ENCODE data around the gene MAGI2. TPM values are rescaled to one million over a fixed set of nuclear protein-coding genes. Genes with fewer than 3 reads are reported as not detected.

The MAGI2 gene
- total and polyA plus RNA-seq, 8 donors: 1.3 to 4.0 (median 2.0) TPM

- ATAC-seq (no peak), DNase-seq (no peak), FAIRE-seq (no peak)
- WGBS, 2 donors: 84 to 89% methylated on average over 4 of the region's 4 CpGs
- Histone ChIP-seq H3K27ac (no peak overlapping the region), H3K4me3 (no peak overlapping the region), H3K27me3 (no peaks in the 10 kb centered on the region), H3K9me3 (no peaks in the 10 kb centered on the region), H3K4me1 (no peaks in the 10 kb centered on the region), H3K36me3 (no peaks in the 10 kb centered on the region)
- intact Hi-C loops (cut with DNase I): no loop called here
- TF ChIP-seq, protein P1, sequence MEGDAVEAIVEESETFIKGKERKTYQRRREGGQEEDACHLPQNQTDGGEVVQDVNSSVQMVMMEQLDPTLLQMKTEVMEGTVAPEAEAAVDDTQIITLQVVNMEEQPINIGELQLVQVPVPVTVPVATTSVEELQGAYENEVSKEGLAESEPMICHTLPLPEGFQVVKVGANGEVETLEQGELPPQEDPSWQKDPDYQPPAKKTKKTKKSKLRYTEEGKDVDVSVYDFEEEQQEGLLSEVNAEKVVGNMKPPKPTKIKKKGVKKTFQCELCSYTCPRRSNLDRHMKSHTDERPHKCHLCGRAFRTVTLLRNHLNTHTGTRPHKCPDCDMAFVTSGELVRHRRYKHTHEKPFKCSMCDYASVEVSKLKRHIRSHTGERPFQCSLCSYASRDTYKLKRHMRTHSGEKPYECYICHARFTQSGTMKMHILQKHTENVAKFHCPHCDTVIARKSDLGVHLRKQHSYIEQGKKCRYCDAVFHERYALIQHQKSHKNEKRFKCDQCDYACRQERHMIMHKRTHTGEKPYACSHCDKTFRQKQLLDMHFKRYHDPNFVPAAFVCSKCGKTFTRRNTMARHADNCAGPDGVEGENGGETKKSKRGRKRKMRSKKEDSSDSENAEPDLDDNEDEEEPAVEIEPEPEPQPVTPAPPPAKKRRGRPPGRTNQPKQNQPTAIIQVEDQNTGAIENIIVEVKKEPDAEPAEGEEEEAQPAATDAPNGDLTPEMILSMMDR (IDR thresholded peaks at IDR 0.05): no peak
Observed at GRCh38 chr7:78066599-78066998, 1386.9 kb downstream of the MAGI2 start.

DNA sequence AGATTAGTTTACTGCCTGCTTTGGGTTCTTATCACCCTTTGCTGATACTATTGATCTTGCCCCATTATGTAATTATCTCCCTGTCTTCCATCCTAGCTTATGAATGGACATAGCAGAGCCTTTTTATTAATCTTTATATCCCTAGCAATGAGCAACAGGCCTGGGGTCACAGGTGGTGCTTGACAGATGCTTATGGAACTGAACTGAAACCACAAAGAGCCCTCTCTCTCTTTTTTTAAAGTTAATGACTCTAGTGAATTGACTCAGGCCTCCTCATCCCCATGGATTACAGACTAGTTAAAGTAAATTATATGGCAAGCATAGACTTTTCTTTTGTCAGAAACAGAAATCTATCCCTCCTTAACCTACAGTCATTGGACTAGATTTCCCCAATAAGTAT is 1389.7 kb downstream of the MAGI2 start:
- Histone ChIP-seq H3K27me3 (no peaks in the 10 kb centered on the region), H3K36me3 (no peaks in the 10 kb centered on the region), H3K4me3 (no peak overlapping the region), H3K4me1 (no peaks in the 10 kb centered on the region), H3K27ac (no peak overlapping the region), H3K9me3 (no peaks in the 10 kb centered on the region)
- TF ChIP-seq, protein P1 (IDR thresholded peaks at IDR 0.05): no peak
- ATAC-seq (no peak), DNase-seq (no peak), FAIRE-seq (no peak)
- intact Hi-C loops (cut with DNase I): no loop called here

GRCh38 chr7:78062214-78062613 is 1391.3 kb downstream of the MAGI2 start:
- TF ChIP-seq, protein P1 (IDR thresholded peaks at IDR 0.05): no peak
- Histone ChIP-seq H3K4me1 (no peaks in the 10 kb centered on the region), H3K36me3 (no peaks in the 10 kb centered on the region), H3K9me3 (no peaks in the 10 kb centered on the region), H3K4me3 (no peak overlapping the region), H3K27ac (no peak overlapping the region), H3K27me3 (no peaks in the 10 kb centered on the region)
- 89 to 90% methylated on average over 3 of the region's 3 CpGs for WGBS, 2 donors
- intact Hi-C loops (cut with DNase I): no loop called here
- no peak for ATAC-seq
- DNase-seq: no peak
- no peak for FAIRE-seq

- Histone ChIP-seq H3K4me1 (no peaks in the 10 kb centered on the region), H3K27ac (no peak overlapping the region), H3K9me3 (no peaks in the 10 kb centered on the region), H3K27me3 (no peaks in the 10 kb centered on the region), H3K36me3 (no peaks in the 10 kb centered on the region), H3K4me3 (no peak overlapping the region)
- no peak for DNase-seq
- TF ChIP-seq, protein P1 (IDR thresholded peaks at IDR 0.05): no peak
- intact Hi-C loops (cut with DNase I): no loop called here
- no peak for FAIRE-seq
- no peak for ATAC-seq
Observed at GRCh38 chr7:78057571-78057970, 1395.9 kb downstream of the MAGI2 start.

- Histone ChIP-seq H3K9me3 (no peaks in the 10 kb centered on the region), H3K27ac (no peak overlapping the region), H3K27me3 (no peaks in the 10 kb centered on the region), H3K4me1 (no peaks in the 10 kb centered on the region), H3K4me3 (no peak overlapping the region), H3K36me3 (no peaks in the 10 kb centered on the region)
- intact Hi-C loops (cut with DNase I): no loop called here
- no peak for FAIRE-seq
- DNase-seq: no peak
- ATAC-seq: no peak
- TF ChIP-seq, protein P1 (IDR thresholded peaks at IDR 0.05): no peak
- 91 to 96% methylated on average over 1 of the region's 1 CpG for WGBS, 2 donors
Observed at GRCh38 chr7:78055599-78055998, 1397.9 kb downstream of the MAGI2 start.

Measured in pancreas (tissue), 10 donors.